ENCODE data around the gene PRKN.

The PRKN gene

DNA sequence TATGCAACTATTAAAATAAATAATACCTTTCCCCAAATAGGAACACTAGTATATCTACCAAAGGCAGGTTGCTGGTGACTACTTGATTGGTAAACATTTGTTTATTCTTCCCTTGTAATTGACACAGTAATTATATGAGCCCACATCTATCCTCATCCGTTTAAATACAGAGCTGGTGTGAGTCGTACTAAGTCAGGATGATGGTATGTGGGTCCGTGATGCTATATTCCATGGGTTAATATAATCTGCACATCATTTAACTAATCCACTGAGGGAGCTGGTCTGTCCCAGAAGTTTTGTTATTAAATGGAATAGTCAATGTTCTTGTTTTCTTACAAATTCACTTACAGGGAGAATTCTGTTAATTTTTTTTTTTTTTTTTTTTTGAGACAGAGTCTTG is 1289.7 kb downstream of the PRKN start:
- Histone ChIP-seq H2BK15ac (ENCODE audit: low read depth, poor library complexity, severe bottlenecking) (no peak overlapping the region), H3K9me3 (ENCODE audit: control insufficient read depth, low read length) (no peaks in the 10 kb centered on the region), H4K91ac (ENCODE audit: low read length) (no peak overlapping the region), H2BK12ac (ENCODE audit: low read length in 2 of 2) (no peak overlapping the region), H3K4ac (ENCODE audit: low read depth in 1 of 2, low read length in 2 of 2) (no peak overlapping the region), H2BK120ac (ENCODE audit: low read depth, low read length) (no peak overlapping the region), H3K4me2 (ENCODE audit: low read length, poor library complexity, severe bottlenecking) (no peak overlapping the region), H2AK5ac (ENCODE audit: low read length, severe bottlenecking) (no peak overlapping the region), H4K8ac (ENCODE audit: low read length) (no peak overlapping the region), H3K23ac (ENCODE audit: low read length in 2 of 2) (no peak overlapping the region), H3K79me1 (replicated peaks; ENCODE audit: low read length, poor library complexity, severe bottlenecking) (no peaks in the 10 kb centered on the region), H2BK5ac (ENCODE audit: low read depth, low read length, poor library complexity, severe bottlenecking) (no peak overlapping the region), H3K36me3 (ENCODE audit: control insufficient read depth in 1 of 2, insufficient read depth in 2 of 2, low read depth in 1 of 2, low read length in 2 of 2) (no peaks in the 10 kb centered on the region), H3K9ac (ENCODE audit: low read length) (no peak overlapping the region), H3K4me1 (ENCODE audit: control insufficient read depth, insufficient read depth, low read depth, low read length) (peaks cover 11% of the 10 kb centered on the region), H3K4me3 (ENCODE audit: insufficient read depth in 1 of 2, low read depth in 1 of 2, low read length in 2 of 2) (no peak overlapping the region), H3K27ac (ENCODE audit: low read length, poor library complexity, severe bottlenecking) (no peak overlapping the region), H2AFZ (ENCODE audit: low read depth, low read length) (no peak overlapping the region), H3K18ac (ENCODE audit: low read depth in 1 of 2, low read length in 2 of 2) (no peak overlapping the region), H3K27me3 (ENCODE audit: control insufficient read depth in 1 of 2, insufficient read depth in 1 of 2, low read length in 2 of 2) (no peaks in the 10 kb centered on the region), H3K14ac (ENCODE audit: low read length in 2 of 2) (no peak overlapping the region)
- DNase-seq = no peak
- WGBS = no CpG with 5 or more reads among the region's 3 CpGs

DNA sequence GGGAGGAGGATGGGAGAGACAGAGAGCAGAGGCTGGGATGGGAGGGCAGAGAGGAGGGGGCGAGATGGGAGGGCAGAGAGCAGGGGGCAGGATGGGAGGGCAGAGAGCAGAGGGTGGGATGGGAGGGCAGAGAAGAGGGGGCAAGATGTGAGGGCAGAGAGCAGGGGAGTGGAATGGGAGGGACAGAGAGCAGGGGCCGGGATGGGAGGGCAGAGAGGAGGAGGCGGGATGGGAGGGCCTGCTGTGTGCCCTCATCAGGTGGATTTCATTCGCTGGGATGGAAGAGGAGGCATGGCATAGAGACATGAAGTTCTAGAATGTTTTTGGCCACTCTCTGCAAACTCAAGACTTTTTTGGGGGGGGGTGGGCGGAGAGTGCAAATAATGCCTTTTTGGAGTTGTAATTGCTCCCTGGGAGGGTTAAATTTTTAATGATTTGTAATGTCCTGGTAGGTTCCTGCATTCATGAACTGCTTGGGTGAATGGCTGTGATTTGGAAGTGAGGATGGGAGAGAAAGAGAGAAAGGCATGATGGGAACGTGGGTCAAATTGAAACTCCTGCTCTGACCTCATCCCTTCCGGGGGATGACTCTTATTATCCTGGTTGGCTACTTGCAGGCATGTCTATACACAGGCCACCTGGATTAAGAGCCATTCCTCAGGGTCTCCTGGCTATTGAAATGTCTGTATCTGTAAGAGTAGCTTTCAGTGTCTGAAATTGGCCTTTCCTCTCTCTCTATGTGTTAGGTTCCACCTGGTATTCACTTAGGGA is 1291.3 kb downstream of the PRKN start:
- Histone ChIP-seq H3K27me3 (ENCODE audit: control insufficient read depth in 1 of 2, insufficient read depth in 1 of 2, low read length in 2 of 2) (no peaks in the 10 kb centered on the region), H4K91ac (ENCODE audit: low read length) (no peak overlapping the region), H2BK12ac (ENCODE audit: low read length in 2 of 2) (no peak overlapping the region), H3K14ac (ENCODE audit: low read length in 2 of 2) (no peak overlapping the region), H3K9ac (ENCODE audit: low read length) (no peak overlapping the region), H3K79me1 (replicated peaks; ENCODE audit: low read length, poor library complexity, severe bottlenecking) (no peaks in the 10 kb centered on the region), H2BK15ac (ENCODE audit: low read depth, poor library complexity, severe bottlenecking) (no peak overlapping the region), H3K4me3 (ENCODE audit: insufficient read depth in 1 of 2, low read depth in 1 of 2, low read length in 2 of 2) (no peak overlapping the region), H3K4ac (ENCODE audit: low read depth in 1 of 2, low read length in 2 of 2) (no peak overlapping the region), H3K4me2 (ENCODE audit: low read length, poor library complexity, severe bottlenecking) (no peak overlapping the region), H3K9me3 (ENCODE audit: control insufficient read depth, low read length) (no peaks in the 10 kb centered on the region), H4K8ac (ENCODE audit: low read length) (no peak overlapping the region), H3K36me3 (ENCODE audit: control insufficient read depth in 1 of 2, insufficient read depth in 2 of 2, low read depth in 1 of 2, low read length in 2 of 2) (no peaks in the 10 kb centered on the region), H2AFZ (ENCODE audit: low read depth, low read length) (no peak overlapping the region), H3K23ac (ENCODE audit: low read length in 2 of 2) (no peak overlapping the region), H2AK5ac (ENCODE audit: low read length, severe bottlenecking) (no peak overlapping the region), H3K27ac (ENCODE audit: low read length, poor library complexity, severe bottlenecking) (peak overlapping the region; percentile 81), H3K18ac (ENCODE audit: low read depth in 1 of 2, low read length in 2 of 2) (no peak overlapping the region), H3K4me1 (ENCODE audit: control insufficient read depth, insufficient read depth, low read depth, low read length) (peaks cover 8% of the 10 kb centered on the region), H2BK5ac (ENCODE audit: low read depth, low read length, poor library complexity, severe bottlenecking) (no peak overlapping the region), H2BK120ac (ENCODE audit: low read depth, low read length) (no peak overlapping the region)
- DNase-seq = no peak
- WGBS = 85% methylated on average over 7 of the region's 7 CpGs

DNA sequence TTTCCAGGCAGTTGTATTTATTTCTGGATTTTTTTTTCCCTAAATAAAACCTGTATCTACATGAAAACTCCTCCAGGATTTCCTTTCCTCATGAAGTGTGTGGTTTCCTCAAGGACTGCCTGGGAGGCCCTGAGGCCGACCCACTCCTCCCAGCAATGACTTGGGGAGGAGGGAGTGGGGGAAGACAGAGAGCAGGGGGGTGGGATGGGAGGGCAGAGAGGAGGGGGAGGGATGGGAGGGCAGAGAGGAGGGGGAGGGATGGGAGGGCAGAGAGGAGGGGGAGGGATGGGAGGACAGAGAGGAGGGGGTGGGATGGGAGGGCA is 1291.9 kb downstream of the PRKN start:
- no peak overlapping the region for H2BK12ac ChIP-seq (ENCODE audit: low read length in 2 of 2)
- H3K9me3 ChIP-seq (ENCODE audit: control insufficient read depth, low read length) = no peaks in the 10 kb centered on the region
- no peaks in the 10 kb centered on the region for H3K79me1 ChIP-seq (replicated peaks; ENCODE audit: low read length, poor library complexity, severe bottlenecking)
- H3K27me3 ChIP-seq (ENCODE audit: control insufficient read depth in 1 of 2, insufficient read depth in 1 of 2, low read length in 2 of 2) = no peaks in the 10 kb centered on the region
- DNase-seq = no peak
- H3K27ac ChIP-seq (ENCODE audit: low read length, poor library complexity, severe bottlenecking) = peak overlapping the region; percentile 99
- peak overlapping the region in 1 of 2 experiments; percentile 27 for H3K4me3 ChIP-seq (ENCODE audit: insufficient read depth in 1 of 2, low read depth in 1 of 2, low read length in 2 of 2)
- H2AK5ac ChIP-seq (ENCODE audit: low read length, severe bottlenecking) = no peak overlapping the region
- no peak overlapping the region for H4K91ac ChIP-seq (ENCODE audit: low read length)
- H3K4me2 ChIP-seq (ENCODE audit: low read length, poor library complexity, severe bottlenecking) = no peak overlapping the region
- no peak overlapping the region for H2AFZ ChIP-seq (ENCODE audit: low read depth, low read length)
- no CpG with 5 or more reads among the region's 1 CpG for WGBS
- H4K8ac ChIP-seq (ENCODE audit: low read length) = no peak overlapping the region
- H2BK120ac ChIP-seq (ENCODE audit: low read depth, low read length) = no peak overlapping the region
- no peak overlapping the region for H3K14ac ChIP-seq (ENCODE audit: low read length in 2 of 2)
- H3K4me1 ChIP-seq (ENCODE audit: control insufficient read depth, insufficient read depth, low read depth, low read length) = peaks cover 8% of the 10 kb centered on the region
- H2BK15ac ChIP-seq (ENCODE audit: low read depth, poor library complexity, severe bottlenecking) = no peak overlapping the region
- no peaks in the 10 kb centered on the region for H3K36me3 ChIP-seq (ENCODE audit: control insufficient read depth in 1 of 2, insufficient read depth in 2 of 2, low read depth in 1 of 2, low read length in 2 of 2)
- H3K9ac ChIP-seq (ENCODE audit: low read length) = peak overlapping the region; percentile 48
- H3K4ac ChIP-seq (ENCODE audit: low read depth in 1 of 2, low read length in 2 of 2) = no peak overlapping the region
- H3K18ac ChIP-seq (ENCODE audit: low read depth in 1 of 2, low read length in 2 of 2) = no peak overlapping the region
- H2BK5ac ChIP-seq (ENCODE audit: low read depth, low read length, poor library complexity, severe bottlenecking) = peak overlapping the region; percentile 81
- no peak overlapping the region for H3K23ac ChIP-seq (ENCODE audit: low read length in 2 of 2)

DNA sequence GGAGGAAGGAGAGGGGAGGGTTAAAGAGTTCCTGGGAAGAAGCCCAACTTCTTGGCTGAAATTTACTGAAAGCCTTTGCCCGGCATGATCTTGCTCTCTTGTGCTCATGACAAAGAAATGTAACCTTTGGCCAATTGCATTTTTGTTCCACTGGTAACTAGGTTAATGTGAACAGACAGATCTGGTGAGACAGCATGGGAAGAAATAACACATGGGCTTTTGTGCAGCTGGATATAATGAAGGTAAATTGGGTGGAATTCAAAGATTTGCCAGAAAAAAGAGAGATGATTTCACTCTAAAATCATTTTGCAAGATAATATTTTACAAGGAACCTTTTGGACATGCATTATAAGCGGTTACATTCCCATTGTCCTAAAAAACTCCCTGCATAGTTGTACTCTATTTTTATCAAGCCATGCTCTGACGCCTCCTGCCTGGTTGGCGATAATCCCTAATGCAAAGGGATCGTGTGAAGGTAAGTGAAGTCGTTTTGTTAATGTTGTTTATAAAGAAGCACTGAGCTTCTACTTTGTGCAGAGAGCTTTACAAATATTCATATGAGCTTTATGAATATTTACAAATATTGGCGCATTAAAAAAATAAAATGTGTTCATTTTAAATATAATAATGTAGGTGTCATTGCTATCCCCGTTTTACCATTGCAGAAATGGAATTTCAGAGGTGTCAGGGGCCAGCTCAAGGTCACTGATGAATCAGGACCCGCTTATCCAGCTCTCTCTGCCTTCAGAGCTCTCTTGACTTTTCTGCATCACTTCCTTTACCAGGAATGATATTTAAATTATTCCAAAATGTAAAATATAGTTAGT is 1292.4 kb downstream of the PRKN start:
- DNase-seq = peak; percentile 54
- Histone ChIP-seq H3K23ac (ENCODE audit: low read length in 2 of 2) (no peak overlapping the region), H2BK12ac (ENCODE audit: low read length in 2 of 2) (no peak overlapping the region), H4K8ac (ENCODE audit: low read length) (no peak overlapping the region), H3K4me1 (ENCODE audit: control insufficient read depth, insufficient read depth, low read depth, low read length) (peaks cover 8% of the 10 kb centered on the region), H4K91ac (ENCODE audit: low read length) (no peak overlapping the region), H2BK120ac (ENCODE audit: low read depth, low read length) (no peak overlapping the region), H2BK5ac (ENCODE audit: low read depth, low read length, poor library complexity, severe bottlenecking) (peak overlapping the region; percentile 81), H3K9ac (ENCODE audit: low read length) (peak overlapping the region; percentile 80), H3K14ac (ENCODE audit: low read length in 2 of 2) (no peak overlapping the region), H3K4me2 (ENCODE audit: low read length, poor library complexity, severe bottlenecking) (peak overlapping the region; percentile 44), H3K4me3 (ENCODE audit: insufficient read depth in 1 of 2, low read depth in 1 of 2, low read length in 2 of 2) (peak overlapping the region in 1 of 2 experiments; percentile 27), H2AFZ (ENCODE audit: low read depth, low read length) (no peak overlapping the region), H2AK5ac (ENCODE audit: low read length, severe bottlenecking) (no peak overlapping the region), H3K36me3 (ENCODE audit: control insufficient read depth in 1 of 2, insufficient read depth in 2 of 2, low read depth in 1 of 2, low read length in 2 of 2) (no peaks in the 10 kb centered on the region), H3K27me3 (ENCODE audit: control insufficient read depth in 1 of 2, insufficient read depth in 1 of 2, low read length in 2 of 2) (no peaks in the 10 kb centered on the region), H3K9me3 (ENCODE audit: control insufficient read depth, low read length) (no peaks in the 10 kb centered on the region), H2BK15ac (ENCODE audit: low read depth, poor library complexity, severe bottlenecking) (no peak overlapping the region), H3K4ac (ENCODE audit: low read depth in 1 of 2, low read length in 2 of 2) (no peak overlapping the region), H3K79me1 (replicated peaks; ENCODE audit: low read length, poor library complexity, severe bottlenecking) (no peaks in the 10 kb centered on the region), H3K18ac (ENCODE audit: low read depth in 1 of 2, low read length in 2 of 2) (no peak overlapping the region), H3K27ac (ENCODE audit: low read length, poor library complexity, severe bottlenecking) (peak overlapping the region; percentile 99)
- whole genome bisulfite sequencing = 59% methylated on average over 7 of the region's 9 CpGs
